ENCODE results near the gene CANT1.

DNA sequence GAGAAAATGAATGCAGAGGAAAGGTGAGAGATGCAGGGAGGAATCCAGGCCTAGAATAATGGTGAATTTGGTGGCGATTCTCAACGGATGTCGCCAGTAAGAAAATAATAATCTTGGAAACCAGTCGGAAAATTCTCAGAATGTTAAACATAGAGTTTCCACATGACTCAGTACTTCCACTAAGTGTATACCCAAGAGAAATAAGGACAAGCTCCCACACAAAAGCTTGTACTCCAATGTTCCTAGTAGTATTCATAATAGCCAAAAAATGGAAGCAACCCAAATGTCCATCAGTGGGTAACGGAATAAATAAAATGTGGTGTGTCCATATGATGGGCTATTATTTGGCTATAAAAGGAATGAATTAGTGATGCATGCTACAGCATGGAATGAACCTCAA is 45.6 kb upstream of the CANT1 start:
- no peak for TF ChIP-seq POLR2A (IDR thresholded peaks at IDR 0.05)
- TF ChIP-seq, protein P1, sequence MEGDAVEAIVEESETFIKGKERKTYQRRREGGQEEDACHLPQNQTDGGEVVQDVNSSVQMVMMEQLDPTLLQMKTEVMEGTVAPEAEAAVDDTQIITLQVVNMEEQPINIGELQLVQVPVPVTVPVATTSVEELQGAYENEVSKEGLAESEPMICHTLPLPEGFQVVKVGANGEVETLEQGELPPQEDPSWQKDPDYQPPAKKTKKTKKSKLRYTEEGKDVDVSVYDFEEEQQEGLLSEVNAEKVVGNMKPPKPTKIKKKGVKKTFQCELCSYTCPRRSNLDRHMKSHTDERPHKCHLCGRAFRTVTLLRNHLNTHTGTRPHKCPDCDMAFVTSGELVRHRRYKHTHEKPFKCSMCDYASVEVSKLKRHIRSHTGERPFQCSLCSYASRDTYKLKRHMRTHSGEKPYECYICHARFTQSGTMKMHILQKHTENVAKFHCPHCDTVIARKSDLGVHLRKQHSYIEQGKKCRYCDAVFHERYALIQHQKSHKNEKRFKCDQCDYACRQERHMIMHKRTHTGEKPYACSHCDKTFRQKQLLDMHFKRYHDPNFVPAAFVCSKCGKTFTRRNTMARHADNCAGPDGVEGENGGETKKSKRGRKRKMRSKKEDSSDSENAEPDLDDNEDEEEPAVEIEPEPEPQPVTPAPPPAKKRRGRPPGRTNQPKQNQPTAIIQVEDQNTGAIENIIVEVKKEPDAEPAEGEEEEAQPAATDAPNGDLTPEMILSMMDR (IDR thresholded peaks at IDR 0.05): no peak

Measured in breast epithelium (tissue), 3 donors.